ENCODE results near the gene IQGAP3.

DNA sequence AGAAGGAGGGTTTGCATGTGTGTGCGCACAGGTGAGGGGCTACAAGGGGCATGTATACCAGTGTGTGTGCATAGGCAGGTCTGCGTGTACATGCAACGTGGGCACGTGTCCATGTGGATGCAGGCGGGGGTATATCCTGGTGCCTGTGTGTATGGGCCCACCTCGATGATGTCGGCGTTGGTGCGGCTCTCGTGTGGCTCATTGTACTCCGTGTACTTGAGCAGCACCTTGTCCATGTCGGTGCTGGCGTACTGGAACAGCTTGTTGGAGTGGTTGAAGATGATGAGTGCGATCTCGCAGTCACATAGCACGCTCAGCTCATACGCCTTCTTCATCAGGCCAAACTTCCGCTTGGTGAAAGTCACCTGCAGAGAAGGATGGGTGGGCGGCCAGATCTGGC, 90.1 kb downstream of the IQGAP3 start:
- TF ChIP-seq CTCF (IDR thresholded peaks at IDR 0.05): no peak
- no peak for TF ChIP-seq EZH2 (IDR thresholded peaks at IDR 0.05; ENCODE audit: borderline replicate concordance, insufficient read depth, low read depth, low read length, poor library complexity, severe bottlenecking)
